Osteoblast (primary cell): ENCODE data around the gene SYT12. TPM values are rescaled to one million over a fixed set of nuclear protein-coding genes. Genes with fewer than 3 reads are reported as not detected.

Source experiments
- DNase-seq: peaks from one replicate; pipeline ENCODE4 v3.0.0; 2011; ENCODE audit warnings: low spot score, mixed read lengths; ENCODE audit not compliant: insufficient read length; ENCODE audit errors: missing footprints
- H2AFZ ChIP-seq: 2 replicates; pipeline ENCODE4 v1.6.0; 2011; ENCODE audit warnings: mild to moderate bottlenecking, low read length
- H3K27ac ChIP-seq: 2 replicates; pipeline ENCODE4 v1.5.1; 2011; ENCODE audit warnings: mild to moderate bottlenecking, low read depth, low read length, moderate library complexity
- H3K27me3 ChIP-seq: 2 replicates; pipeline ENCODE4 v1.6.0; 2012; ENCODE audit warnings: mild to moderate bottlenecking, control low read depth, inconsistent platforms, low read length, moderate library complexity; ENCODE audit not compliant: insufficient read depth
- H3K36me3 ChIP-seq: 2 replicates; pipeline ENCODE4 v1.5.1; 2011; ENCODE audit warnings: mild to moderate bottlenecking, low read length, control low read depth, moderate library complexity; ENCODE audit not compliant: insufficient read depth
- H3K4me1 ChIP-seq: 2 replicates; pipeline ENCODE4 v1.5.1; 2011; ENCODE audit warnings: mild to moderate bottlenecking, low read length, control low read depth, moderate library complexity; ENCODE audit not compliant: insufficient read depth
- H3K4me2 ChIP-seq: 2 replicates; pipeline ENCODE4 v1.6.0; 2011; ENCODE audit warnings: mild to moderate bottlenecking, low read length; ENCODE audit not compliant: insufficient read depth
- H3K4me3 ChIP-seq: fragments of 200-600 bp; sonication (generic); 3 replicates; pipeline ENCODE4 v1.5.1; 2012; ENCODE audit warnings: mild to moderate bottlenecking, low read length, inconsistent platforms; ENCODE audit not compliant: insufficient read depth
- H3K79me2 ChIP-seq: 2 replicates; pipeline ENCODE4 v1.6.0; 2012; ENCODE audit warnings: mild to moderate bottlenecking, low read length, control low read depth, inconsistent platforms; ENCODE audit not compliant: insufficient read depth
- H3K9me3 ChIP-seq: 2 replicates; pipeline ENCODE4 v1.5.1; 2011; ENCODE audit warnings: low read depth, low read length, control low read depth
- H4K20me1 ChIP-seq: 2 replicates; pipeline ENCODE4 v1.6.0; 2012; ENCODE audit warnings: mild to moderate bottlenecking, low read length, control low read depth; ENCODE audit not compliant: insufficient read depth
- CTCF ChIP-seq: IDR thresholded peaks from 2 replicates; pipeline ENCODE4 v1.5.1; 2011; ENCODE audit warnings: mild to moderate bottlenecking, low read depth, low read length, moderate library complexity; ENCODE audit errors: extremely low read depth
- total RNA-seq: library from RNA; depleted of rRNA; stranded (reverse); fragments of >200 nt; gene quantifications from 2 replicates; pipeline ENCODE4 v1.2.3, GENCODE V29; 2012

Gene SYT12
- total RNA-seq, 1 donor, result 4.0 TPM

DNA sequence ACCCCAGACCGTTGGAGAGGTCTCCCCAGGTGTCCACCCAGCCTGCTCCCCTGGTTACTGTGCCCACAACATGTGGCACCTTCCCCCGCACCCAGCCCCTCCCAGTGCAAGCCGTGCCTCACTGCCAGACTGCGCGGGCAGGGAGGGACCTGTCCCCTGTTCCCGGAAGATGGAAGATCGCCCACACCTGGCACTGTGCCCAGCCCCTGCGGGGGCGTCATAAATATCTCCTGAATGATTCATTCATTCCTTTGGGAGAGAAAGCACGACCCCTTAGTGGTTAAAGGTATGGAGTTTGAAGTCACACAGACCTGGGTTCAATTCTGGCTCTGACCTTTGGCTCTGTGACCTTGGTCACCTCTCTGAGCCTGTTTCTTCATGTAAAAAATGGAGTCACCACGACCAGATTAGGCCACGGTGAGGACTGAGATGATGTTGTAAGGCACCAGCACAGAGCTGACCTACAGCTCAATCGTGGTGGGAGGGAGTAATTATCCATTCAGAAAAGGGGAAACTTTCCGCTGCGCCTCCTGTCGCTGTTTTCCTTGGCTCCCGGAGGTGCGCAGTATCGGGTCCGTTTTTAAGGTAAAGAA lies 497 bp upstream of the SYT12 start:
- DNase-seq, result peak; percentile 86
- Histone ChIP-seq H3K27ac (peak overlapping the region; percentile 5), H3K4me1 (peaks cover 26% of the 10 kb centered on the region), H2AFZ (peak overlapping the region; percentile 23), H3K9me3 (no peaks in the 10 kb centered on the region), H3K4me2 (peak overlapping the region; percentile 76), H3K27me3 (no peaks in the 10 kb centered on the region), H3K79me2 (no peaks in the 10 kb centered on the region), H3K4me3 (peak overlapping the region; percentile 72), H3K36me3 (no peaks in the 10 kb centered on the region), H4K20me1 (no peaks in the 10 kb centered on the region)
- TF ChIP-seq CTCF, result no peak

DNA sequence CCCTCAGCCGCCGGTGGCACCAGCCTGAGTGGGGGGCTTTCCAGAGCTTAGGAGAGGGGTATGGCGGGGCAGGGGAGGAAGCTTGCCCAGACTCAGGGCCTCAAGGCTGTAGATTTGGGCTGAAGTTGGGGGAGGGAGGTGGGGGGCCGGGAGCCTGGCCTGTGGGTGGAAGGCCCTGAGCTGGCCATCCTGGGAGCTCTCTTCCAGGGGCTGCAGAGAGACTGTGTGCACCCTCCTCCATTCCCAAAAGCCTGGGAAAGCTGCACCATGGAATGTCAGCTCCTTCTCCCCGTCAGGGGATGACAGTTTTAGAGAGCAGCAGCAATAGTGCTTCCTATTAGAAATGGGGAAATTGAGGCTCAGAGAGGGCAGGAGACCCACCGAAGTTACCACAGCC lies 1.0 kb downstream of the SYT12 start:
- H3K9me3 ChIP-seq, result no peaks in the 10 kb centered on the region
- peak overlapping the region; percentile 27 for H2AFZ ChIP-seq
- H3K4me3 ChIP-seq, result peak overlapping the region; percentile 72
- H3K4me2 ChIP-seq, result peak overlapping the region; percentile 76
- H3K36me3 ChIP-seq, result no peaks in the 10 kb centered on the region
- H3K27me3 ChIP-seq, result no peaks in the 10 kb centered on the region
- peak; percentile 57 for DNase-seq
- no peak overlapping the region for H3K27ac ChIP-seq
- TF ChIP-seq CTCF, result no peak
- peaks cover 26% of the 10 kb centered on the region for H3K4me1 ChIP-seq
- H3K79me2 ChIP-seq, result no peaks in the 10 kb centered on the region
- no peaks in the 10 kb centered on the region for H4K20me1 ChIP-seq

DNA sequence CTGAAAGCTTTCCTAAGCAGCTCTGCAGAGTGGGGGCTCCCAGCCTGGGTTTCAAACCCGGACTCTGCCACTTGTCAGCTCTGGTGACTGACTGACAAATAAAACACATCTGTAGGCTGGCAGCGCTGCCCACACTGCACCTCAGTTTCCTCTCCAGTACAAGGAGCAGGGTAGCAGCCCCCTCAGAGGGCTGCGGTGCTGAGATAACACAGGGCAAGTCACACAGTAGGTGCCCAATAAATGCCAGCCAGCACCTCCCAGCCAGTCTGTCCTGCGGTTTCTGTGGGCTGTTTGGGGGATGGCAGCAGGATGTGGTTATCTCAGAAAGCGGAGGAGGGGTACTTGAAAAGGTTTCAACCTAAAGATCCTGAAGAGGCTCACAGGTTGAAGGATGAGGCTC lies 1.5 kb downstream of the SYT12 start:
- no peaks in the 10 kb centered on the region for H3K27me3 ChIP-seq
- H3K4me2 ChIP-seq, result peak overlapping the region; percentile 76
- H3K4me1 ChIP-seq, result peaks cover 26% of the 10 kb centered on the region
- H4K20me1 ChIP-seq, result no peaks in the 10 kb centered on the region
- H3K9me3 ChIP-seq, result no peaks in the 10 kb centered on the region
- DNase-seq, result peak; percentile 79
- H3K36me3 ChIP-seq, result no peaks in the 10 kb centered on the region
- peak overlapping the region; percentile 72 for H3K4me3 ChIP-seq
- H3K27ac ChIP-seq, result no peak overlapping the region
- no peak for TF ChIP-seq CTCF
- H2AFZ ChIP-seq, result no peak overlapping the region
- H3K79me2 ChIP-seq, result no peaks in the 10 kb centered on the region

- peaks cover 26% of the 10 kb centered on the region for H3K4me1 ChIP-seq
- H3K9me3 ChIP-seq, result no peaks in the 10 kb centered on the region
- H4K20me1 ChIP-seq, result no peaks in the 10 kb centered on the region
- DNase-seq, result peak; percentile 83
- peak overlapping the region; percentile 72 for H3K4me3 ChIP-seq
- H3K4me2 ChIP-seq, result peak overlapping the region; percentile 76
- H3K27me3 ChIP-seq, result no peaks in the 10 kb centered on the region
- TF ChIP-seq CTCF, result no peak
- no peak overlapping the region for H3K27ac ChIP-seq
- H3K79me2 ChIP-seq, result no peaks in the 10 kb centered on the region
- H3K36me3 ChIP-seq, result no peaks in the 10 kb centered on the region
- no peak overlapping the region for H2AFZ ChIP-seq
Measured at GRCh38 chr11:67024966-67025365, 2.0 kb downstream of the SYT12 start.
